Amniotic epithelial cell (primary cell): ENCODE measurements around the gene GPR132.
"Not testable (repeated sequence)": the region's sequence is repeated elsewhere in the genome, so short reads cannot be mapped to it uniquely, and the experiment has no call there.

Experiments used
- DNase-seq: peaks from one replicate; pipeline ENCODE4 v3.0.0-alpha.2; 2010; ENCODE audit warnings: low read depth

Gene GPR132

DNA sequence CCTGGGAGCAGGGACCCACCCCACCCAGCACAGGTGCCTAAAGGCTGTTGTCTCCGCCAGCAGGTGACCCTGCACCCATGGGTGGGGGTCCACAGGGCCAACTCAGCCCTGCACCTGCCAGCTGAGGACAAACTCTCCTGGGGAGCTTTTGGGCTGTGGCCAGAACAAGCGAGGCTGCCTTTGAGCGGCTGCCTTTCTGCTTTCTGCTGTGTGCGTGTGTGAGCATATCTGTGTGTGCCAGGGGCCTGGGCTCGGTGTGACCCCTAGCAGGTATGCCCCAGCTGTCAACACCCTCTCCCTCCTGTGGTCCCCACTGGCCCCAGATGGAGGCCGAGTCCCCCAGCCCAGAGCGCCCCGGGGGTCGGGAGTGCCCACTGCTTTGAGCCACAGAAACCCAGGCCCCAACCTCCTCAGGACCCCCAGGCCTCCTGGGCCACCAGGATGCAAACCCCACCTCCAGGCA, 25.9 kb upstream of the GPR132 start:
- no peak for DNase-seq

DNA sequence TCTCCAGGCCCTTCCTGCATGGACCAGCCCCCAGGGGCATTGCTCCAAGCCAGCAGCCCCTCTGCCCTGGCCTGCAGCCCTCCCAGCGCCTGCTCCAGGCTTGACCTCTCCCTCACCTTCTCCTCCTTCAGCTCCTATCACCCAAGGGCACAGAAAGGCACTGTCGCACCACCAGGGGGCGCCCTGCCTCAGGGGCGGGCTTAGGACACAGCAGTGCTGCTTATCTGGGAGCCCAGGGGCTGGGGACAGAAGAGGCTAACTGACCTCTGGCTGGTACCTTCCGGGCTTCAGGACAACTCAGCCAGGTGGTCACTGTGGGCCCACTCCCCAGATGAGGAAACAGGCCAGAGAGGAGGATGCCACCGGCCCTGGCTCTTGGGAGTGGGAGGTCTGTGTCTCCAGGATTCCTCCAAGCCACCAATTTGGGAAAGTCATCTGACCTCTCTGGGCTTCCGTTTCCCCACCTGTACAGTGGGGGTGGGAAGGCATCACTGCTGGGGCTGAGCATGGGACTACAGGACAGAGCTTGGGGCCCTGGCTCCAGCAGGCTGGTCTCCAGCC, 25.3 kb upstream of the GPR132 start:
- DNase-seq: peak; percentile 62

DNA sequence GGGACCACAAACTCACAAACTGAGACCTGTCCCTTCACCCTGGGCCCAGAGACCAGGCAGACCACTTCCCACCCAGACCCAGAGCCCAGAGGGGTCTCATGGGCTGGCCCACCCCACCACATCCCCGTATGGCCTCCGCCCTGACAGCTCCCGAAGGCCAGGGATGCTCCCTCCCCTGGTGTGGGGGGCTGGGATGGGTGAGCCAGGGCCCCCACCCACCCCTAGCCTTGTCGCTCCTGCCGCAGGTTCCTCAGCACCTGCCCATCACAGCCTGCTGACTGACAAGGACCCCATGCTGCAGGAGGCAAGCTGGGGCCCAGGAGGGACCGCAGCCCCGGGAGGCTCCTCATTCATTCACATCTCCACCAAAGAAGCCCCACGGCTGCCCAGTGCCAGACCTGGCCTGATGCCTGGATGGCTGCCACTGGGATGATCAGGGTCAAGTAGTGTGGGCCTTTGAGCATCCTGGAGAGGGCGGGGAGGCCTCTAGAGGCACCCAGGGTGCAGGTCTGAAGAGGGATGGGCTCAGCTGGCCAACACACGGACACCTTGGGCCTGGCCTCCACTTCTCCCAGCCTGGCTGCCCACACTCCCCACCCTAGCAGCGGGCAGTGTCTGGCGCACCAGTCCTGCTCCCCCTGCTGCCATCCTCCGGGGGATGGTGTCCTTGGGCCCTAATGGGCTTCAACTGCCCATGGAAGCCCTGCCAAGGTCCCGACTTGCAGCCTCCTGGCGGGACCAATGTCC, 24.7 kb upstream of the GPR132 start:
- no peak for DNase-seq

DNA sequence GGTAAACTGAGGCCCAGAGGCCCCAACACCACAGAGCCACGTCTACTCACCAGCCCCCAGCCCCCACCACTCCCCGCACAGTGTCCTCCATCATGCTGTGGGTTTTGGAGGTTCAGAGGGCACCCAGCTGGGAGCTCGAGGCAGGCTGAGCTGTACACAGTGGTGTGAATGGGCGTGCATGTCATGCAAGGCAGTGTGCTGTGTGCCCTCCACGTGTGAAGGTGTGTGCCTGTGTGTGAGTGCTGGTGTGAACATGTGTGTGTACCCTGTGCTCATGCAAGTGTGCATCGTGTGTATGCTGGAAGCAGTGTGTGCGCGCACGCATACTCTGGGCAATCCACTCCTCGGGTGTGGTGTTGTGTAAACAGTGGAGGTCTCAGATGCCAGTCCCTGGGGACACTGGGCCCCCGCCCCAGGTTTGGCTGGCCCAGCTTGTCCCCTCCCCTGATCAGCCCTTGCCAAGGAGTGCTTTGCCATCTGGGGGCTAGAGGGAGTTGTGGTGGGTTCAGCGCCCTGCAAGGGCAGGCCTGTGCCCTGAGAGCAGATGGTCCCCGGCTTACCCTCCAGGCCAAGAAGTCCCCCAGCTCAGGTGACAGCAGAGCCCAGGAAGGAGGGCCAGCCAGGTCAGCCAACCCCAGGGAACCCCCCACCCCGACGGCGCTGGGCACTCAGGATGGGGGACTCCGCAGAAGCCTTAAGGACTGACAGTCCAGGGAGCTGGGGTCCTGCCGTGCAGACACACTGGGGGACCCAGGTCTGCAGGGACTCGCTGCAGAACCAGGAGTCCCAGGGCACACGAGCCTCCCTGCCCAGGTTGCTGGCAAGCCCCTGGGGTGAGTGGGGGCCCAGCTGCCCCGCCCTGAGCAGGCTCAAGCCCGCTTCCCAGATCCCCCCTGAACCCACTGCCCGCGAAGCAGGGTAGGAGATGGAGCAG, 23.8 kb upstream of the GPR132 start:
- DNase-seq: no peak

DNA sequence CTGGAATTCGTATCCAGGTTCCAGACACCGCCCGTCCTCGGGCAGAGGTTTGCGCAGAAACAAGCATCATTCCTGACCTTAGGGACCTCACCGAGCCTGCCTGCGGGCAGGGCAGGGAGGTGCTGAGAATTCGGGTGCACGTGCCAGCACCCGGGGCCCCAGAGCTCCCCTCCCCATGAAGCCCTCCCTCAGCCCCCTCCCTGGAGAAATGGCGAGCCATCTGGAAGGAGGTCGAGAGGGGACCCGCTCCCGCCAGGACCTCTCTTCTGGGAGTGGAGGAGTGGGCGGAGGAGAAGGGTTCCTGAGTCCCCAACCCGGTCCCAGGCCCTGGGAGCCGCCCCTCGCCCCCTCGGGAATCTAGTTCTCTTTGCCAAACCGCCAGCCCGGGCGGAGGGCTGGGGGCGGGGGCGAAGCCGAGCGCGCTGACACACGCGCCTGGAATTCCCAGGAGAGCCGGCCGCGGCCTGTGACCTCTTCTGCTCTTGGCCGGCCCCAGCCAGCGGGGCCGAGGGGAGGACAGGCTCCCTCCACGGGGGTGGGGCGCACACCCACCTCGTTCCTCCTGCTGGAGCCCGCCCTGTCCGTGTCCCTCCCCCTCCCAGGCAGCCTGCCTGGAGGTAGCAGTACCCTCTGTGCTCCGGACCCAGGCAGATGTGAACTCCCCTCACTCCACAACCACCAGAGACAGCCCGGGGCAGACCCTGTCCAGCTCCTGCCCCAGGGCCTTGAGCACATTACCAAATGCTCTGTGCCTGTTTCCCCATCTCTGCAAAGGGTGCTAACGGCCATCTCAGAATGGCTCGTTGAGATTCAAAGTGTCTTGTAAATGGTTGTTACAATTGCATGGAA, 23.0 kb upstream of the GPR132 start:
- peak; percentile 87 for DNase-seq

DNA sequence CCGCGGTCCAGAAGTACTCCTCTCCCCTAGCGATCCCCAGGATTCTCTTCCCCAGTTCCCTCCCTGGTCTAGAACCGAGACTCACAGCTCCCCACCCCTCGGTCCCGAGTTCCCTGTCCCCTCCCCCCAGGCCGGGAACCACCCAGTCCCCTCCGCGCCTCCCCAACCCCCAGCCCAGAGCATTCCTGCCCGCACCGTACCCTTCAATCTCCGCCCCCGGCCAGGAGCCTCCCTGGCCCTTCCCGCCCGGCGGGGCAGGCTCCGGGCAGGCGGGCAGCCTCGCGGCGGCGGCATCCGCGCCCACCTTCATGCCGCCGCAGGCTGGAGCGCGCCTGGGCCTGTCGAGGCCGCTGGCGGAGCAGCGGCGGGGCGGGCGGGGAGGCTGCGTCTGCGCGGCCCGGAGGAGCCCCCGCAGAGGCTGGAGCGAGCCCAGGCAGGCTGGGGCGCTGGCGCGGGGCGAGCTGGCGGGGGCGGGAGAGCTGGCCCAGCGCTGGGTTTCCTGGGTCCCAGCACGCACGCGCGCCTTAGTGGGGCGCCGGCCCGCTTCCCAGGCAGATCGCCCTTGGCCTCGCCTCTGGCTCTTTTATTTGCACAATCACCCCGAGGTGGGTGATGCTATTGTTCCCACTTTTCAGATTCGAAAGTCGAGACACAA, 22.2 kb upstream of the GPR132 start:
- peak; percentile 83 for DNase-seq

DNA sequence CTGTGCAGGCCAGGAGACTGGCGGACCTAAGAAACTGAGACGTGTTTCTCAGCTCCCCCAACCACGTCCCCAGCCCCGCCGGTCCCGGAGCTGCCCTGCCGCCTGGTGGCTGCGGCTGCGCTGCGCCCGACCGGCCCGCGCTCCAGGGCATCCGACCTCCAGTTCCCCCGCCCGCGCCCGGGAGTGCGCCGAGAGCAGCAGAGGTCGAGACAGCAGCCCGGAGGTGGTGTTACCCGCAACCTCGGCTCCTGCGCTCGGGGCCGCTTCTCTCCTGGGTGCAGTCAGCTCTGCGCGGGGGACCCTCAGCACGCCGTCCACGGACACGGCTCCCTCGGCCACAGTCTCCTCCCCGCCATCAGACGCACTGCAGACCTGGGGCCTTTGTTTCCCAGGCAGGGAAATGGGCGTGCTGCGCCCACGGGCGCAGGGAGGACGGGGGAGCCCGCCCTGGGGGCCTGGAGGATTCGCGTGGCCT, 21.6 kb upstream of the GPR132 start:
- peak; percentile 69 for DNase-seq

DNA sequence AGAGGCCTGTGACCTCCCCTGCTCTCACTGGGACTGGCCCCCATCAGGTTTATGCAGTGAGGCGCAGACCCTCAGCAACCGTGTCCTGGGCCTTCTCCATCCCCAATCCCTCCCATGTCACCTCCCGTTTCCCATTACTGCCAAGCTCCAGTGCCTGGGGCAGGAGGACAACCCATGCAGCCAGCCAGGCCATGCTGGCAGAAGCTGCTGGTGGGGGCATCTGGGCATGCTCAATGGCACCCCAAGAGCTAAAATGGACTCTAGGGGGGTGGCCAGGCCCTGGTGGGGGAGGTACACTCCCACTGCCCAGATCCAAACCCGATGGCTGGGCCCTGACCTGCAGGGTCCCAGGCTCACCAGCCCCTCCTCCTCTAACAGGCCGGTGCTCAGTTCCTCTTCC, 20.5 kb upstream of the GPR132 start:
- DNase-seq: no peak

DNA sequence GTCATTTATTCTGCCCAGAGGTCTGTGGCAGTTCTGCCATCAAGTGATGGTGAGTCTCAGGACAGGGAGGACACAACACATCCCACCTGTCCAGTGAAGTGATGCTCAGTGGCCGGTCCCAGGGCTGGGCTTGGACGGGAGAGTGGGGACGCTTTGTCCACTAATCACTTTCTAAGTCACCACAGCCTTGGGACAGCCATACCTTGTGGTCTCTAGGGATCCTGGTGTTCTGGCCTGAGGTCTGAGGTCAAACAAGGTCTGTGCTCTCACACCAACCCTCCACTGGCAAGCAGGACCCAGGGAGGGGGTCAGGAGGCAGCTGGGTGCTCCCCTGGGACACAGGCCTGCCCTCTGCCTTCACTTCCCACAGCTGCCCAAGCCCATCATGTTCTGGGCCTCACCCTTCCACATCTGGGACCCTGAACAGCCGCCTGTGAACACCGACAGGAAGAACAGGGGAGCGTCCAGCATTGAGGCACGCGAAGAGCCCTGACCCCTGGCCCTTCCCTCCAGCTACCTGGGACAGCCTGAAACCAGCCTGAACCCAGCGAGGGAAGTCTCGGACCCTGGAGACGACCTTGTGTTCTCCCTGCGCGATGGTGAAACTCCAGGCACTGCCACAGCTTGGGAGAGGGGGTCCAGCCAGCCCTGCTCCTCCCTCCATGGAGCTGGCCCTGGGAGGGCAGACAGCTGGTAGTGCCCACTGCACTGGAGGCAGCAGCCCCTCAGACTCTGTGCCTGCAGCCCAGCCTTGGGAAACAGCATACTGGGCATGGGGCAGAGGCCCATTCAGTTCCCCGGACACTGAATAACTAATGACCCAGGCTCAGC, 19.7 kb upstream of the GPR132 start:
- no peak for DNase-seq

DNA sequence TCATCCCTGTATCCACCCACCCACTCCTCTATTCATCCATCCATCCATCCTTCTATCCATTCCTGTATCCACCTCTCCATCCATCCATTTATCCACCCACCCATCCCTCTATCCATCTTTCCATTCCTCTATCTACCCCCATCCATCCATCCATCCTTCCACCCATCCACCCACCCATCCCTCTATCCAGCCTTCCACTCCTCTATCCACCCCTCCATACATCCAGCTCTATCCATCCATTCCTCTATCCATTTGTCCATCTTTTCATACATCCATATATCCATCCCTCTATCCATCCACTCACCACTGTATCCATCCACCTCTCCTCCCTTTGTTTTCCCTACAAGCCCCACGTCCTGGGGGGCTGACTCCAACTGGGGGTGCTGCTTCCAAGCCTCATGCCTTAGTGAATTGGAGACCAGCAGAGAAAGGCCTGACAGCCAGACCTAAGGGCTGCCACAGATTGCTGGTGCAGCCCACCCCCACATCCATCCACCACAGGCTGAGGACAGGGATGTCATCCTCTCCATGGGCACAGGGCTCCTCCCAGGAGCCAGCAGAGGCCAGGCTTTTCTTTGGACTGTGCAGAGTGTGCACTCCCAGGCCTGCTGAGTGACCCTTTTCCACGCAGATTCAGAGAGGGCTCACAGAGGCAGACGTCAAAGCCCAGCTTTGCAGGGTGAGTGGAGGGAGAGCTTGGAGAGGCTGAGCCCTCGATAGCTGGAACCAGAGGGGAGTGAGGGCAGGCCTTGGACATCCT, 18.9 kb upstream of the GPR132 start:
- no peak for DNase-seq

DNA sequence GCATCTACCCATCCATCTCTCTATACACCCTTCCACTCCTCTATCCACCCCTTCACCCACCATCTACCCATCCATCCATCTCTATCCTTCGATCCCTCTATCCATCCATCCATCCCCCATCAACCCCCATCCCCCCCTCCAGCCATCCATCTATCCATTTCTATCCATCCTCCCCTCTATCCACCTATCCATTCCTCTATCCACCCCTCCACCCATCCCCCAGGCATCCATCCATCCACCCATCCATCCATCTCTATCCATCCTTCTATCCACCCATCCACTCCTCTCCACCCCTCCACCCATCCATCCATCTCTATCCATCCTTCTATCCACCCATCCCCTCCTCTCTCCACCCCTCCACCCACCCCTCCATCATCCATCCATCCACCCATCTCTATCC, 17.5 kb upstream of the GPR132 start:
- DNase-seq: no peak

DNA sequence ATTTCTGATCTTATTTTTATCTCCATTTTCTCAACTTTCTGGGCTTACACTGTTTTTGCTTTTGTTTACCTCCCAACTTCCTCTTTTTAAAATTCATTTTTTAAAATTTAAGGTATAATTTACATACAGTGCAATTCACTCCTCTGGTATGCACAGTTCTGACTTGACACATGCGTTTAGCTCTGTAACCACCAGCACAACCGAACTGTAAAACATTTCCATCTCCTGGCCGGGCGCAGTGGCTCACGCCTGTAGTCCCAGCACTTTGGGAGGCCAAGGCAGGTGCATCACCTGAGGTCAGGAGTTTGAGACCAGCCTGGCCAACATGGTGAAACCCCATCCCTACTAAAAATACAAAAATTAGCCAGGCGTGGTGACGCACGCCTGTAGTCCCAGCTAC, 16.2 kb upstream of the GPR132 start:
- not testable (repeated sequence) for DNase-seq

DNA sequence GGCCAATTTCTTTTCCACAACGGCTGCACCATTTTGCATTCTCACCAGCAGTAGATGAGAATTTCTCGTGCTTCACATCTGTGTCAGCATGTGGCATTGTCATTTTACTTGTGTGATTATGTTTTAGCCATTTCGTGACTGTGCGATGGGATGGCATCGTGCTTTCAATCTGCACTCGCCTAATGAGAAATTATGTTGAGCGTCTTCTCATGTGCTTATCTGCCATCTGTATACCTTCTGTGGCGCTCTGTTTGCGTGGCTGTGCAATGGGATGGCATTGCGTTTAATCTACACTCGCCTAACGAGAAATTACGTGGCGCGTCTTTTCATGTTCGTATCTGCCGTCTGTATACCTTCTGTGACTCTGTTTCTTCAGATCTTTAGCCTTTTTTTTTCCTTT, 14.9 kb upstream of the GPR132 start:
- DNase-seq: no peak

DNA sequence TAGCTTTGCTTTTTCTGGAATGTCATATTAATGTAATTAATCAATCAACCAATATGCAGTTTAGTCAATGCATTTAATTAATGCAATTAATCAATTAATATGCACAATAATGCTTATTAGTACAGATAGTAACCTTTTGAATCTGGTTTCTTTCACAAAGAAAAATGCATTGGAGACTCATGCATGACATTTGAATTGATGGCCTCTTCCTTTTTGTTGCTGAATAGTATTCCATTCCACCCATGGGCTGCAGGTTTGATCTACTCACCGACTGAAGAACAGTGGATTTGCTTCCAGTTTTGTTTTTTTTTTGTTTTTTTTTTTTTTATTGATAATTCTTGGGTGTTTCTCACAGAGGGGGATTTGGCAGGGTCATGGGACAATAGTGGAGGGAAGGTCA, 13.1 kb upstream of the GPR132 start:
- DNase-seq: no peak

DNA sequence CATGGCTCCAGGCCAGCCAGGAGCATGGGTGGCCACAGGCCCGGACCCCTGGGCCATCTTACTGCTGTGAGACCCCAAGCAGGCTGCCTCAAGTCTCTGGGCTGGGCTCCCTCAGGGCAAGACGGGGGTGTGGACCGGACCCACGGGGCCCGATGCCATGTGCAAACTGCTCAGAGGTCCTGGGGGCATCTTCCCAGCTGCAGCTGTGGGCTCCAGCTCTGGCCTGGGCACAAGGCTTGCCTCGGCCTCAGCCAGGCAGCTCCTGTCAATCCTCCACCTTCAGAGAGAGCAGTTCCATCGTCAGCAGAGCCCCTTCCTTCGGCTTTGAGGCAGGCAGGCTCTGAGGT, 12.4 kb upstream of the GPR132 start:
- DNase-seq: no peak

DNA sequence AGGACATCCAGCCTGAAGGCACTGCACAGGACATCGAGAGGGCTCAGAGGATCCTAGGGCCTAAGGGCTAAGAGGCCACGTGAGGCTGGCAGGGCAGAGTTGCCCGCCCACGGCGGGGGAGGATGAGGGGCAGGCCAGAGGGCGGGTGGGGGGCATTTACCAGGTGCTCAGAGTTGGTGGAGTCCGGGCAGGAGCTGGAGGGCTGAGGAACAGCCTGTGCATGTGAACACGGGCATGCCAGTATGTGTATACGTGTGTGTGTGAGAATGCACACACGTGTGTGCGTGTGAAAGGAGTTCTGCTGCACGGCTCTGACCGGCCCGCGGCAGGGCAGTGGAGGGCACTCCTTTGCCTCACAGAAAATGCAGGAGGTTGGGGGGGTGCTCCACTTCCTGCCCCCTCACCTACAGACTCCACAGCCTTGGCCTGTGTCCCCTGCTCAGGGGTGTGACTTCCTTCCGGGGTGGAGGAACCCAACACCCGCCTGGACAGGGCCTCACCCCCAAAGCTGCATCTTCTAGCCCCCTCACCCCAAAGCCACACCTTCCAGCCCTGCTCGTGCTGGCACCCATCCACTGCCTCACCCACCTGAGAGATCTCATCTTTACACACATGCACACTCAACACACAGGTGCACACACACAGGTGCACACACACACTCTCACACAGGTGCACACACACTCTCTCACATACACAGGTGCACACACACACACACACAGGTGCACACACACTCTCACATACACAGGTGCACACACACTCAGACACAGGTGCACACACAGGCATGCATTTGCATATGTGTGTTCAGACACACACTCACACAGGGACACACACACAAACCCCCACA, 11.8 kb upstream of the GPR132 start:
- no peak for DNase-seq

DNA sequence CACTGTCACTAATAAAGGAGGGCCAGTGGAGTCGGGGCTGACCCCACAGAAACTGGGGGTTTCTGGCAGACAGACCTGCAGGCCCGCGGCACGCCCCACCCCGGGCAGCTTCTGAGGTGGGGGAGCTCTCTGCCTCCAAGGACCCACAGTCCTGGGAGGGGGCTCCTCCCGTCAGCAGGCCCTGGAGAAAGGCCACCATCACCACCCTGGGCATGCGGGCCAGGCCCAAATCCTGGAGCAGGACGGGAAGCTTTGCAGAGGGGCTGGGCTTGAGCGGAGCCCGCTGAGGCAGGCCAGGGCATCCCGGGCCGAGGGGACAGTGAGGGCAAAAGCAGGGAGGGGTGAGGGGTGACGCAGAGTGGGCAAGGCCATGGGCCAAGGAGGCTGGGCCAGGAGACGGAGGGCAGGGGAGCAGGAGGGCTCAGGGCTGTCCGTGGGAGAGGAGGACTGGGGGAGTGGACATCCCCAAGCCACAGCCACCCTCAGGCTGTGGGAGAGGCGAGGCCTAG, 11.1 kb upstream of the GPR132 start:
- no peak for DNase-seq
